HG02840 (cell line): ENCODE data around the gene MYPN.
"Not testable (repeated sequence)": the region's sequence is repeated elsewhere in the genome, so short reads cannot be mapped to it uniquely, and the experiment has no call there.

Source experiments
- ATAC-seq: cut with Tn5 transposase; IDR thresholded peaks from one replicate; pipeline ENCODE4 v1.9.1; 2021; ENCODE audit warnings: mild to moderate bottlenecking, moderate library complexity, moderate number of reproducible peaks; ENCODE audit not compliant: unreplicated experiment, low FRiP score

The MYPN gene

GRCh38 chr10:68109331-68109730 is at the start of gene MYPN:
MYPN (plus strand) TSS chr10:68109488; CDS start chr10:68121439, 11,951 bp downstream.
- no peak for ATAC-seq

DNA sequence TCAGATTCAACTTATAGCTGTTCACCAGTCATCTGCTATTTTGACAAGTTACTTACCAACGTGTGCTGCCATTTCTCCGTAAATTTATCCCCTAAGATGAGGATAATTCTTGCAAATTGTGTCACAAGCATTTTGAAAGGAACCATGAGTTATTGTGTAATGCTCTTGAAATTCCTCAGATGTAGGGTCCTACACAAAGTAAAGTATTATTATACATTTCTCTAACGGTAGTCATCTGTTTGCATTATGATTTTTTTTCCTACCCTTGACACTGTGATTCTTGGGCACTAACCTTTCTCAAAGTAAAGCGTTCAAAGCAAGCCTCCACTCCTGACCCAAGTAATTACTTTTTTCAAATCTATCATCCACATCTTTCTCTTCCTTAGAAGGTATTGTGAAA is 42.3 kb upstream of the MYPN start:
- no peak for ATAC-seq

GRCh38 chr10:68067508-68067907 is 41.8 kb upstream of the MYPN start:
- ATAC-seq: no peak

DNA sequence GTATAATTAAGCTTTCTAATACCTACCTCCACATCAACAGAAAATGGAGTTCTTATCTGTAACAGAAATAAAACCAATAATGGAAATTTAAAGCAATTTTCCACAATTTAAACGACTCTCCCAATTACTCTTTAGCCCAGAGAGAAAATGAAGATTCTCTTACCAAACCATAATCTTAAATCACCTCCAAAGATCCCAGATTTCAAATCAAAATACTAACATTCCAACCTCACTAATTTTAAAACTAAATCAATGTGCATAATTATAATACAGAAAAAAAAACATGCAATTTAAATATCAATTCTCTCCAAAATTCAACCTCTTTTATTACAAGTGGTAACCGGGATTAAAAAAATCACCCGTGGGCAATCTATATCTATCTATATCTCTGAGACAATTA is 35.7 kb upstream of the MYPN start:
- no peak for ATAC-seq

DNA sequence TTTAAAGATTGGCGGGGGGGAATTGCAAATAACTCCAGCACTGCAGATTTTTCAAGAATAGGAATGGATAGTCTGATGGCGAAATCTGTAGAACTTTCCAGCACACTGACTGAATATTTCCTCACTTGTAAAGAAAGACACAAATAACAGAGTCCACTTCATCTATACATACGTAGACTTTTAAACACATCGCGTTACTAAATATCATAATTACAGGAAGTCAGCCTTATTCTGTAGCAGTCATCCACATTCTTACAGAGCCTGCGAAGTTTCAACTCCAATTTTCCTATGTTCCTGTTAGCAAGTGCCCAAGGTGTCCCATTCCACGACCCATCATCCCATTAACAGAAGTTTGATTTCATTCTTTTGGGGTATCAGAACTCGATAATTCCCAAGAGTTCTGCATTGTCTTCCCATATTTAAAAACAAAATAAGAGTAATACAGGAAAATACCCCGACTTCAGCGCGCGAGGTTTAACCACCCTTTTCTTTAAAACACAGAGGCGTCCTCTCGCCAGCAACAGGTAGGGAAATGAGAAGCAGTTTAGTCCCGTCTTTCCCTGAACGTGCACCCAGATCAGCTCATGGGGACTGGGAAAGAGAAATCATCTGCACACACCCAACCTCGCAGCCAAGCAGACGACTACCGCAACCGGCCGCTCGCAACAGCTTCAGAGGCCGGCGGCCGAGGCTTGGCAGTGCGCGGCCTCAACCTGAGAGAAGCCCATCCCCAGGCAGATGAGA is 35.1 kb upstream of the MYPN start:
- no peak for ATAC-seq

DNA sequence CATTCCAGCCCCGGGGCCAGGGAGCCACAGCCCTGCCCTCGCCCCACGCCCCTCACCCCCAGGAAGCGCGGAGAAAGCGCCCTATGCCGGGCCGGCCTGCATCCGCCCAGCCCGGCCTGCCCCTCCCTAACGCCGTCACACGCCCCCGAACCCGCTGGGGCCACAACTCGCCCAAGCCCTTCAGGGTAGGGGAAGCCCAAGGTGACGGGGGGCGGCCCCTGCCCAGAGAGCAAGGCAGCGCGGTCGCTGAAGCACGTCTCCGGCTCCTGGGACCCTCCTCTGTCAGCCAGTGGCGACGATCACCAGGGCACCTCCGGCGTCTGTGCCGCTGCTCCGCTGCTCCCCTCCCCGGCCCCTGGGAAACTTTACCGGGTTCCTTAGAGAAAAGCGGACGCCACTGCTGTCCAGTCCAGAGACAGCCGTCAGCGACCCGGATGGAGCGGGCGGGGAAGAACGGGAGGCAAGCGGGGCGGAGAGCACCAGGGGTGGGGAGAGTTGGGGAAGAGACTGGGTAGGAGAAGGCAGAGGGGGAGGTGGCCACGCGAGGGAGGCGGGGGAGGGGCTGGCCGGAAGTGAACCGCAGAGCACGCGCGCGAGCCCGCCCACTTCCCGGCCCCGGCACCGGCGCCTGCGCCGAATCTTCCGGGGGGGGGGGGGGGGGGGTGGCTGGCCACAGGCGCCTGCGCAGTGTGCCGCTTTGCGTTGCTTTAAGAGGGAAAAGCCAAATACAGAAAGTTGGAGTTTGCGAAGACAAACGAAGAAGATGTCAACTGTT is 34.3 kb upstream of the MYPN start, which contains the start of gene HERC4:
TSS of gene HERC4 (minus strand) at position 509 of the 775 bp plus-strand sequence. CDS start 2,175 bp downstream, outside the sequence.
- peak; percentile 85 for ATAC-seq

DNA sequence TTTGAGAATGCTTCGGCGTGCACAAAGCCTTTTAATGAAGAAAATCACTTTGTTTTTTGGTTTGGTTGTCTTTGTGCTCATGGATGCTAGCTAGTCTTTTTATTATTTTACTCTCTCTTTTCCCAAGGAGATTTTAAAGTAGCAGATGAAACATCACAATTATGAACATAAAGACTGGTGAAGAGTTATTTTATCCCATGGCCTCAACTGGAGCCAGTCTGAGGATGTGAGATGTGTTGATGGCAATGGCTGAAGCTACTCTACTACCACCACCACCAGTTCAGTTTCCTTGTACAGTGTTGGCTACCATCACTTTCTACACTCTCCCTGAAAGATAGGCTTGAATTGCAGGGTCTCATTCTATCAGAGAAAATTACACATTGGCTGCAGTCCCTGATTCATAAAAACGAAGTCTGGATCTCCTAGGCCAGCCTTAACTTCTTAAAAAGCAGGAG is 33.7 kb upstream of the MYPN start:
- no peak for ATAC-seq

DNA sequence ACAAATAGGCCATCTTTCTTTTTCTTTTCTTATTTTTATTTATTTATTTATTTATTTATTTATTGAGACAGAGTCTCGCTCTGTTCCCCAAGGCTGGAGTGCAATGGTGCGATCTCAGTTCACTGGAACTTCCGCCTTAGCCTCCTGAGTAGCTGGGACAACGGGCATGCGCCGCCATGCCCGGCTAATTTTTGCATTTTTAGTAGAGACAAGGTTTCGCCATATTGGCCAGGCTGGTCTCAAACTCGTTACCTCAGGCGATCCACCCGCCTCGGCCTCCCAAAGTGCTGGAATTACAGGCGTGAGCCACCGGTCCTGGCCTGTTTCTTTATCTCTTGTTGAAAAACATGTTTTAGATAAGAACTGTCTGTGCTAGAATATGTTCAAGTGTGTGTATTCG is 33.2 kb upstream of the MYPN start:
- ATAC-seq: not testable (repeated sequence)

DNA sequence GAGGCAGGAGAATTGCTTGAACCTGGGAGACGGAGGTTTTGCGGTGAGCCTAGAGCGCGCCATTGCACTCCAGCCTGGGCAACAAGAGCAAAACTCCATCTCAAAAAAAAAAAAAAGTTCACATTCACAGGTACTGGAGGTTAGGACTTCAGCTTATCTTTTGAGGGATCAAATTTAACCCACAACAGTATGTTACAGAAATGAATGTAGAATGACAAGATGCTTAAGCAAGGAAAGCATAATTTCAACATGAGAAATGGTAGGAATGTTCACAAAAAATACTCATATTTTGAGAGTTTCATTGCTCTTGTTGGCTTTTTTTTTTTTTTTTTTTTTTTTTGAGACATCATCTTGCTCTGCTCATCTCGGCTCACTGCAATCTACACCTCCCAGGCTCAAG is 32.3 kb upstream of the MYPN start:
- ATAC-seq: no peak

GRCh38 chr10:68079434-68079833 is 29.9 kb upstream of the MYPN start:
- ATAC-seq: no peak

DNA sequence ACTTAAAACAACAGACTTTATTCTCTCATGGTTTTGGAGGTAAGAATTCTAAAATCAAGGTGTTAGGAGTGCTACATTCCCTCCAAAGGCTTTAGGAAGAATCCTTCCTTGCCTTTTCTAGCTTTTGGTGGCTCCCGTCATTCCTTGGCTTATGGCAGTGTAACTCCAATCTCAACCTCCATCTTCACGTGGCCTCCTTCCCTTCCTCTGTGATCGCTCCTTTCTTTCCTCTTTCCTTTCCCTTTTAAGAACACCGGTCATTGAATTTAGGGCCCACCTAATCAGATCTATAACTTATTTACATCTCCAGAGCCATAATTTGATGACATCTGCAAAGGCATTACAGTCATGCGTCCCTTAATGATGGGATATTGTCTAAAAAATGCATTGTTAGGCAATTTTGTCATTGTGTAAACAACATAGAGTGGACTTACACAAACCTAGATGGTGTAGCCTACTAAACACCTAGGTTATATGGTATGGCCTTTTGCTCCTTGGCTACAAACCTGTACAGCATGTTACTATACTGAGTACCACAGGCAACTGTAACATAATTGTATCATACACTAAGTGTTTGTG is 28.3 kb upstream of the MYPN start:
- no peak for ATAC-seq

- no peak for ATAC-seq
Measured at GRCh38 chr10:68081916-68082315, 27.4 kb upstream of the MYPN start.

DNA sequence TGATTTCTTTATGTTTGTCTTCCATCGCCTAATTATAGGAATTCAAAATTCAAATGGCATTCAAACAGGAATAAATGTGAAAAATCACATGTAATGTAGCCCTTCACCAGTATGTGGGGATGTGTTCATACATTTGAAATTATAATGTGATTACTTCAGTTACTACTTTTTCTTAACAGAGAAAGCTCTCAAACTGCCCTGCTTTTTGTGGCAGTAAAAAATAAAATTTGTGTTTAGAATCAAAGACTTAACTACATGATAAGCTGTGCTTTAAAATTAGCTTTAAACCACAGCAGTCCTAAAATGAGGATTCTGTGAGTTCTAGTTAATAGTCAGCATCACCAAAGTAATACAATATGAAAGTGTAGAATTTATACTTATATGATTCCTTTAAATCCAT is 26.4 kb upstream of the MYPN start:
- ATAC-seq: no peak

DNA sequence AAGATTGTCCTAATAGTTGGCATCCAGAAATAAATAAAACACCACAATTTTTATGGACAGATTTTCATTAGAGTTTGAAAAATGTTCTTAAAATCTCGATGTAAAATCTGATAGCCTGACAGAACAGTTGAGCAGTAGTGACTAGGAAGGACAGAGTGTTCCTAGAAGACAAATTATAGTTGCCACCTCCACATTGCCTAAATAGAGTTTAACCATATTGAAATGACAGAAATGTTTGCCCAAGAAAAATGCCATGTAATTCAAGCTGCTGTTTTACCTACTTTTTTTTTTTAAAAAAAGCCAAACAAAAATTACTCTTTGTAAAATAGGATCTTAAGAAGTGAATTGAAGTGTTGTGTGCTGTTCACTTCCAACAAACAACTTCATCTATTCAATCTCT is 25.3 kb upstream of the MYPN start:
- ATAC-seq: no peak

DNA sequence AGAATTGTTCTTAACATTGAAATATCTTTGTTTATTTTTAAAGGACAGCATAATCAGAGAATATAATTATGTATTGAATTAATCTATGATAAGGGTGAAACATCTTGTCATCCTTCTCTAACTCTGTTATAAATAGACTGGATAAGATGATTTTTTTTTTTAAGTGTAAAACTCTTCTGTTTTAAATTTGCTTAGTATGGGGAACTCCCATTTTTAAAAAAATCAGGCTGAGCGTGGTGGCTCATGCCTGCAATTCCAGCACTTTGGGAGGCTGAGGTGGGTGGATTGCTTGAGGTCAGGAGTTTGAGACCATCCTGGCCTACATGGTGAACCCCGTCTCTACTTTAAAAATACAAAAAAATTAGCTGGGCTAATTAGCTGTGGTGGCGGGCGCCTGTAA is 24.8 kb upstream of the MYPN start:
- no peak for ATAC-seq

DNA sequence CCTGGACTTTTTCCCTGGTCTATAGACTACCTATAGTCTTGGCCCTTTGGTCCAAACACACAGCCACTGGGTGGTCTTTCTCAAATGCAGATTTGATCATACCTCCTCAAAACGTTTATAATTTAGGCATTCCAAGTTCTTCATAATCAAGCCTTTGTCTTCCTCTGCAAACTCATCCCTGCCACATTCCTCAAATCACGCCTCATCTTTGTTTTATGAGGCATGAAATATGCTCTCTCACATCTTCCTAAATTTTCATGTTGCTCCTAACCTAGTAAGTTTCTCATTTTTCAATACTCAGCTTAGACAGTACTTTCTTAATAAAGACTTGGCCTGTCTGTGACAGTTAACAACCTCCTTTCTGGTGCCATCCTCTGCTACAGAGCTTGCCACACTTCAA is 23.3 kb upstream of the MYPN start:
- no peak for ATAC-seq

DNA sequence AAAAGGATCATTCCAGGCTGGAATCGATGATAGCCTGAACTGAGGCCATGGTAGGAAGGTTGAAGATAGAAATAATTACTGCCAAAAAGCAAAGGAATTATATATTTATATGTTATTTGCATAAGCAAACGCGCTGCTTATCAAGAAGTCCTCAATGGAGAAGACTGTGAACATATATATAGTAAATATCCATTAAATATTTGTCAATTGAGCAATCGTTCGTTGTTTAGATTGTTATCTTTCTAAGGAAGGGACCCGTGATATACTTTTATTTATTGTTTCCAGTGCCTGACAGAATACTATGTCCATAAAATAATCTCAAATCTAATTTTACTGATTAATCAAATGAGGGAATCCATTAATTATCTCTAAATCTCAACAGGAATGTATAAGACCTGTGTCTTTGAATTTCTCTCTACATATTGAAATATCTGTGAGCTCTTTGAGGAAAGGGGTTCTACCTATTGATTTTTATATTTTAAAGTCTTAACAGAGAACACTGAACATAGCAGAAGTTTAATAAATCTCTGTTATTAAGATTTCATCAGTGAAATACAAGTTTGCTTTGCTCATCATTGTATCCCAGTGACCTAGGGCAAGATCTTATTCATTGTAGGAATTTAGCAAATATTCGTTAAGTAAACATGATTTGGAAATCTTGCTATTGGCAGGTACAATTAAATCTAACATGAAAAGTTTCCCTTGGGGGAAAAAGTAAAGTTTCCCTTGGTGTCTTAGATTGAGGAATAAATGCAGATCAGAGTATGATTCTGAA is 22.2 kb upstream of the MYPN start:
- ATAC-seq: no peak

DNA sequence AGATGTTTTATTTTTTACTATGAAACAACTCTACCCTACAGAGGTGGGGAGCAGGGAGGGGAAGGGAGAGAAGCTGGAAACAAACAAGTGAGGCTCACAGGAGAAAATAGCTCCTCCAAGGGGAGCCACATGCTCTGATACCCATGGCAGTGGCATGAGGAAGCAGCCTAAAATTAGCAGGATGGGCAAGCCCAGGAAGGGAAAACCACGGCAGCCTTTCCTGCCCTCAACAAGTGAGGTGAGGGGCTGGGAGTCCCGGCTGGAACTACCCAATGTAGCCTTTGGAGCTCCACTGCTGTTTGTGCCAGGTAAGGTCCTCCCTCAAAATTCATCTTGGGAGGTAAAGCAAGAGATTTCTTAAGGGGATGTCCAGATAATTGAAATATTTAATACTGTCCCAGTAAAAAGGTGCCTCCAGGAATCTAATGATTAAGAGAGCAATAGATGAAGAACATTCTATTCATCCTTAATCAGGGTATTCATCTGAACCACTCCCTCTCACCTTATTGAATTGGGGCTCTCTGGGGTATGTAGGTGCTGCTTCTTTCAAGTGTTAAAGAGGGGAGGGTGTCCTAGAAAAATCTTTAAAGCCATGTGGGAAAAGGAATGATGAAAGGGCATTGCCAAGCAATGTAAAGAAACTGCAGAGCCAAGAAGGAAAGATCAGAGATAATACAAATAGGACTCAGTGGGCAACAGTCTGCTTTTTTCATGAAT is 21.4 kb upstream of the MYPN start:
- ATAC-seq: no peak

- ATAC-seq: no peak
Measured at GRCh38 chr10:68088740-68089139, 20.5 kb upstream of the MYPN start.

DNA sequence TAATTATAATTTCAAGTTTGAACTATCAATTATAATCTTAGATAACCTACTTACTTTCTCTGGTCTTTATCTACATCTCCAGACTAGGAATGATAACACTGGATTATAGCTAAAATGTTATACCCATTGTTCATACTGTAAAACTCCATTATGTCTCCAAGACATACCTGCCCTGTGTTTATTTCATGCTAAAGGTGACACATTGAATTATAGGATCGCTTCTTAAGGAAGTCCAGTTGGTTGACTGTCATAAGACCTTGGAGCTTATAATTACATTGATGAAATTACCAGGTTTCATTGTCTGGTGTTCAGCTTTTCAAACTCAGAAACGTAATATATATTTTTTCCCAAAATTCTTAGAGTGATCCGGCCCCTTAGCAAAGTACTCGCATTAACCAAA is 18.7 kb upstream of the MYPN start:
- ATAC-seq: no peak
